ENCODE measurements around the gene PITPNM2.

GRCh38 chr12:123163227-123163626 lies 12.3 kb upstream of the PITPNM2 start:
- TF ChIP-seq EZH2phosphoT487 (IDR thresholded peaks at IDR 0.05; ENCODE audit: low read depth, severe bottlenecking, unreplicated experiment) (no peak), CTCF (IDR thresholded peaks at IDR 0.05; ENCODE audit: poor library complexity) (no peak), EZH2 (IDR thresholded peaks at IDR 0.05; ENCODE audit: borderline replicate concordance) (no peak)

All from hepatocyte (in vitro differentiated cells).